Breast epithelium (tissue), 4 donors: ENCODE measurements around the gene GRB2. TPM values are rescaled to one million over a fixed set of nuclear protein-coding genes. Genes with fewer than 3 reads are reported as not detected.
A peak's percentile ranks its signal among the peaks of the same experiment; 100 is the strongest.

Experiments
- DNase-seq, 2 donors: peaks; one replicate each; pipeline ENCODE4 v3.0.0-alpha.2; 2019; ENCODE audit warnings: low spot score in 2 of 2
- H3K27ac ChIP-seq, 2 donors: fragments of 200-600 bp; sonication (generic) in 1 of 2; one replicate each; pipeline ENCODE4 v1.5.1; 2016 to 2019; ENCODE audit warnings: mild to moderate bottlenecking in 1 of 2
- H3K27me3 ChIP-seq, 2 donors: fragments of 200-600 bp; sonication (generic) in 1 of 2; one replicate each; pipeline versions ENCODE4 v1.5.1 to v1.6.0; 2017 to 2019; ENCODE audit warnings: control low read depth in 1 of 2, mild to moderate bottlenecking in 1 of 2
- H3K36me3 ChIP-seq: fragments of 200-600 bp; one replicate; pipeline ENCODE4 v1.5.1; 2019
- H3K4me1 ChIP-seq, 2 donors: fragments of 200-600 bp; sonication (generic); one replicate each; pipeline ENCODE4 v1.5.1; 2016 to 2019; ENCODE audit warnings: control low read depth in 1 of 2
- H3K4me3 ChIP-seq, 3 donors: fragments of 200-600 bp; sonication (generic); 1 replicate in 2 of 3; 2 replicates in 1 of 3; pipeline ENCODE4 v1.5.1; 2016 to 2019; ENCODE audit warnings: mild to moderate bottlenecking in 3 of 3, moderate library complexity in 2 of 3
- H3K9me3 ChIP-seq, 2 donors: fragments of 200-600 bp; sonication (generic) in 1 of 2; one replicate each; pipeline ENCODE4 v1.5.1; 2016 to 2019; ENCODE audit warnings: control low read depth in 1 of 2
- POLR2A ChIP-seq: fragments of 450-650 bp; IDR thresholded peaks from one replicate; pipeline ENCODE4 v1.6.1; 2016; ENCODE audit warnings: antibody characterized with exemption, mild to moderate bottlenecking, moderate library complexity
- POLR2AphosphoS5 ChIP-seq, 3 donors: sonication (generic); formaldehyde crosslinking; IDR thresholded peaks; one replicate each; pipeline ENCODE4 v1.6.1; 2017; ENCODE audit warnings: antibody characterized with exemption in 3 of 3
- intact Hi-C: fragments of 100-400 bp; cut with DNase I; formaldehyde crosslinking; loops from one replicate; pipeline ENCODE4 v1.15.1; 2023; ENCODE audit warnings: low total_unique reads
- total RNA-seq, 3 donors: library from RNA; depleted of rRNA; stranded (reverse); fragments of >200 nt; gene quantifications; one replicate each; pipeline ENCODE4 v1.1.0, GENCODE V29; 2016
- TF ChIP-seq, protein P1 (sequence below), 3 donors: fragments of 450-650 bp; IDR thresholded peaks; one replicate each; pipeline ENCODE4 v1.5.1; 2016 to 2017; ENCODE audit warnings: antibody characterized with exemption in 3 of 3, mild to moderate bottlenecking in 3 of 3, moderate library complexity in 3 of 3

Gene GRB2
- total RNA-seq, 3 donors from 2014 or later, result 72.4 to 104 (median 77.1) TPM

DNA sequence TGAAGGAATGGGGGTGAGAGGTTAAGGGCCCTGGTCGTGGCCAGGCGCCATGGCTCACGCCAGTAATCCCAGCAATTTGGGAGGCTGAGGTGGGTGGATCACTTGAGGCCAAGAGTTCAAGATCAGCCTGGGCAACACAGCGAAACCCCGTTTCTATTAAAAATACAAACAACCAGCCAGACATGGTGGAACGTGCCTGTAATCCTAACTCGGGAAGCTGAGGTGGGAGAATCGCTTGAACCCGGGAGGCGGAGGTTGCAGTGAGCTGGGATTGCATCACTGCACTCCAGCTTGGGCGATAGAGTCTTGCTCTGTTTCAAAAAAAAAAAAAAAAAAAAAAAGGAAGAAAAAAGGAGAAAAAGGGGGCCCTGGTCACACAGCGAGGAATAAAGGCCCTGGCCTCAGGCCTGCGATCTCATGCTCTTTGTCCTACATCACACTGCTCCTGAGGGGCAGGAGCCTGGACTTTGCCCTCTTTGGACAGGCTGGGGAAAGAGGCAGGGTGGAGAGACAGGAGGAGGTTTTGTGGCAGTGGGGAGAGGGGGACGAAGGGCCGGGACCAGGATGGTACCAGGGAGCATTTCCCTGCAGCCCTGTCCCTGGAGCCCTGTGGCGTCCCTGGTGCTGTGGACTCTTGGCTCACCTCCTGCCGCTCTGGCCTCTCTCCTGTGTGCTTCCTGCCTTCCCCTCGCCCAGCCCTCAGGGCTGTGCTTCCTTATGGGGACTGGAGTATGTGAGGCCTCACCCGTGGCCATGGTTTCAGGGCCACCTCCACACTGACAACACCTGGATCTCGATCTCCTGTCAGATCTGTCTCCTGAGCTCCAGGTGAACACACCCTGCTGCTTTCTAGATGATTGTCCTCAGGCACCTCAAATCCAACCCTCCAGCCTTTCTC, 96.5 kb downstream of the GRB2 start:
- TF ChIP-seq, protein P1, sequence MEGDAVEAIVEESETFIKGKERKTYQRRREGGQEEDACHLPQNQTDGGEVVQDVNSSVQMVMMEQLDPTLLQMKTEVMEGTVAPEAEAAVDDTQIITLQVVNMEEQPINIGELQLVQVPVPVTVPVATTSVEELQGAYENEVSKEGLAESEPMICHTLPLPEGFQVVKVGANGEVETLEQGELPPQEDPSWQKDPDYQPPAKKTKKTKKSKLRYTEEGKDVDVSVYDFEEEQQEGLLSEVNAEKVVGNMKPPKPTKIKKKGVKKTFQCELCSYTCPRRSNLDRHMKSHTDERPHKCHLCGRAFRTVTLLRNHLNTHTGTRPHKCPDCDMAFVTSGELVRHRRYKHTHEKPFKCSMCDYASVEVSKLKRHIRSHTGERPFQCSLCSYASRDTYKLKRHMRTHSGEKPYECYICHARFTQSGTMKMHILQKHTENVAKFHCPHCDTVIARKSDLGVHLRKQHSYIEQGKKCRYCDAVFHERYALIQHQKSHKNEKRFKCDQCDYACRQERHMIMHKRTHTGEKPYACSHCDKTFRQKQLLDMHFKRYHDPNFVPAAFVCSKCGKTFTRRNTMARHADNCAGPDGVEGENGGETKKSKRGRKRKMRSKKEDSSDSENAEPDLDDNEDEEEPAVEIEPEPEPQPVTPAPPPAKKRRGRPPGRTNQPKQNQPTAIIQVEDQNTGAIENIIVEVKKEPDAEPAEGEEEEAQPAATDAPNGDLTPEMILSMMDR (IDR thresholded peaks at IDR 0.05), result no peak
- H3K27ac ChIP-seq, result peak overlapping the region in 1 of 2 donors; percentile 10
- H3K36me3 ChIP-seq, result no peaks in the 10 kb centered on the region
- H3K4me3 ChIP-seq, result no peak overlapping the region
- H3K4me1 ChIP-seq, result no peaks in the 10 kb centered on the region
- intact Hi-C loops, result no loop called here
- H3K9me3 ChIP-seq, result no peaks in the 10 kb centered on the region
- DNase-seq, result no peak
- H3K27me3 ChIP-seq, result no peaks in the 10 kb centered on the region

DNA sequence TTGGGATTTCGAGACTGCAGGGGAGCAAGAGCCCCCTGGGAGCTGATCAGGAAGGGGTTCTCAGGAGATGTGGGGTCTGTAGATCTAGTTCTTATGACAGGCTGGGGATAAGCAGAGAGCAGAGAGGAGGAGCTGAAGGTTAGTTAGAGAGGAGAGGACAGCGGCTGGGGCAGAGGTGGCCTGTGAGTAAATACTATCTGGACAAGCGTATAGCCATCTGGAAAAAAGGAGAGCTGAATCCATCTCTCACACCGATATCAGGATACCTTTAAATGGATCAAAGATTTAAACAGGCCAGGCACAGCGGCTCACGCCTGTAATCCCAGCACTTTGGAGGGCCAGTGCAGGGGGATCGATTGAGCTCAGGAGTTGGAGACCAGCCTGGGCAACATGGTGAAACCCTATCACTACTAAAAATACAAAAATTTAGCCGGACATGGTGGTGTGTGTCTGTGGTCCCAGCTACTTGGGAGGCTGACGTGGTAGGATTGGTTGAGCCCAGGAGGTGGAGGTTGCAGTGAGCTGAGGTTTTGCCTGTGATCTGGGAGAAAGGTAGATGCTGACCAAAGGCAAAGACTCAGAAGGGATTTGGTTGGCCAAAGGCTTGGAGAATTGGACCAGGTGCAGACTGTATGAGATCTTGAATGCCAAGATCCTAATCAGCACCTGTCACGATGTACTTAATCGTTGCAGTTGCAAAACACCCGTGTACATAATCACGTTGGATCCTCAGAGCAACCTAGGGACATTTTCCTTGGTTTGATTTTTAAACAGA, 97.3 kb downstream of the GRB2 start:
- intact Hi-C loops, result no loop called here
- Histone ChIP-seq H3K9me3 (no peaks in the 10 kb centered on the region), H3K36me3 (no peaks in the 10 kb centered on the region), H3K4me3 (no peak overlapping the region), H3K27ac (no peak overlapping the region), H3K27me3 (no peaks in the 10 kb centered on the region), H3K4me1 (no peaks in the 10 kb centered on the region)
- DNase-seq, result no peak
- TF ChIP-seq, protein P1 (IDR thresholded peaks at IDR 0.05), result no peak
- TF ChIP-seq POLR2A (no peak), POLR2AphosphoS5 (IDR thresholded peaks at IDR 0.05) (no peak)

DNA sequence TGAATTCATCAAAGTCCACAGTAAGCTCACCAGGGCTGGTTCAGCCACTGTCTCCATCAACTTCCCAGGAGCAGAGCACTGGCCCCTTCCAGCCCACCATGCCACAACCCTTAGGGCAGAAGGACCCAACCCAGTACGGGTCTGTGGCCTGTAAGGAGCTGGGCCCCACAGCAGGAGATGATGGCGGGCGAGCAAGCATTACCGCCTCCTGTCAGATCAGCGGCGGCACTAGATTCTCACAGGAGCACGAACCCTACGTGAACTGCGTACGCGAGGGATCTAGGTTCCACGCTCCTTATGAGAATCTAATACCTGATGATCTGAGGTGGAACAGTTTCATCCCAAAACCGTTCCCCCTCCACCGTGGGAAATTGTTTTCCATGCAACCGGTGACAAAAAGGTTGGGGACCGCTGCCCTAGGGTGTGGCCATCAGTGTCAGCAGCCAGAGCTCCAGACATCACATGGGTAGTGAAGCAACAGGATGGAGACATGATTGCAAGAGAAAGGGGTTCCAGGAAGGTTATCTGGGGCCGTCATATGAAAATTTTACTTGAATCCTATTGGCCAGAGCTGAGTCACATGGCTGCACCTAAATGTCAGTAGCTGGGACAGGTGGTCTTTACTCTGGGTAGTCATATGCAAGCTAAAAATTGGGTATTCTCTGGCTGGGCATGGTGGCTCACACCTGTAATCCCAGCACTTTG, 103.8 kb downstream of the GRB2 start:
- TF ChIP-seq, protein P1 (IDR thresholded peaks at IDR 0.05), result no peak
- TF ChIP-seq POLR2AphosphoS5 (IDR thresholded peaks at IDR 0.05) (no peak), POLR2A (no peak)
- Histone ChIP-seq H3K27ac (no peak overlapping the region), H3K4me1 (no peaks in the 10 kb centered on the region), H3K4me3 (no peak overlapping the region), H3K36me3 (no peaks in the 10 kb centered on the region), H3K27me3 (no peaks in the 10 kb centered on the region), H3K9me3 (no peaks in the 10 kb centered on the region)
- DNase-seq, result no peak
- intact Hi-C loops, result no loop called here

DNA sequence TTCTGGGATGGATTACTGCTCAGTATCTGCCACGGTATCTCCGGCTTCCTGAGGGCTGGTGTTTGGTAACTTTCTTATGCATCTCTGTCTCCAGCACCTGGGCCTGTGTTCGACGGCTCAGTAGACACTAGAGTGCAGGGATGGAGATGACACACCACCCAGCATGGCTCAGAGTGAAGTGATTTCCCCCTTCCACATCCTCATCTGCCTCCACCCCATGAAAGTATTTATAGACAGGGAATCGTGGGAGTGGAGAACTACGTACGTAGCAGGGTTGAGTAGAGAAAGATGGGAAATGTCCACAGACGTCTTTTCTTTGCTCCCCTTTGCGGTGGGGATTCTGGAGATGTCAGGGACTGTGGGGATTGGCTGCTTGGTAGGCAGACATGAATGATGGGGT, 104.4 kb downstream of the GRB2 start:
- intact Hi-C loops, result no loop called here
- no peak for DNase-seq
- H3K9me3 ChIP-seq, result no peaks in the 10 kb centered on the region
- TF ChIP-seq POLR2A, result no peak
- no peak for TF ChIP-seq POLR2AphosphoS5 (IDR thresholded peaks at IDR 0.05)
- TF ChIP-seq, protein P1 (IDR thresholded peaks at IDR 0.05), result no peak
- H3K27me3 ChIP-seq, result no peaks in the 10 kb centered on the region
- H3K4me3 ChIP-seq, result no peak overlapping the region
- no peaks in the 10 kb centered on the region for H3K36me3 ChIP-seq
- no peaks in the 10 kb centered on the region for H3K4me1 ChIP-seq
- no peak overlapping the region for H3K27ac ChIP-seq
